A549 (cell line): ENCODE data around the gene ZNF670.
A peak's percentile ranks its signal among the peaks of the same experiment; 100 is the strongest.

Experiments used
- CTCF ChIP-seq: fragments of >200 bp; sonication (Bioruptor Twin); formaldehyde crosslinking; IDR thresholded peaks from 3 replicates; pipeline ENCODE4 v1.5.1; 2016
- JUN ChIP-seq, 2 experiments: fragments of >200 bp; sonication (Bioruptor Twin); formaldehyde crosslinking; IDR thresholded peaks; 2 replicates in 1 of 2; 3 replicates in 1 of 2; pipeline ENCODE4 v1.6.1; 2016 to 2017

DNA sequence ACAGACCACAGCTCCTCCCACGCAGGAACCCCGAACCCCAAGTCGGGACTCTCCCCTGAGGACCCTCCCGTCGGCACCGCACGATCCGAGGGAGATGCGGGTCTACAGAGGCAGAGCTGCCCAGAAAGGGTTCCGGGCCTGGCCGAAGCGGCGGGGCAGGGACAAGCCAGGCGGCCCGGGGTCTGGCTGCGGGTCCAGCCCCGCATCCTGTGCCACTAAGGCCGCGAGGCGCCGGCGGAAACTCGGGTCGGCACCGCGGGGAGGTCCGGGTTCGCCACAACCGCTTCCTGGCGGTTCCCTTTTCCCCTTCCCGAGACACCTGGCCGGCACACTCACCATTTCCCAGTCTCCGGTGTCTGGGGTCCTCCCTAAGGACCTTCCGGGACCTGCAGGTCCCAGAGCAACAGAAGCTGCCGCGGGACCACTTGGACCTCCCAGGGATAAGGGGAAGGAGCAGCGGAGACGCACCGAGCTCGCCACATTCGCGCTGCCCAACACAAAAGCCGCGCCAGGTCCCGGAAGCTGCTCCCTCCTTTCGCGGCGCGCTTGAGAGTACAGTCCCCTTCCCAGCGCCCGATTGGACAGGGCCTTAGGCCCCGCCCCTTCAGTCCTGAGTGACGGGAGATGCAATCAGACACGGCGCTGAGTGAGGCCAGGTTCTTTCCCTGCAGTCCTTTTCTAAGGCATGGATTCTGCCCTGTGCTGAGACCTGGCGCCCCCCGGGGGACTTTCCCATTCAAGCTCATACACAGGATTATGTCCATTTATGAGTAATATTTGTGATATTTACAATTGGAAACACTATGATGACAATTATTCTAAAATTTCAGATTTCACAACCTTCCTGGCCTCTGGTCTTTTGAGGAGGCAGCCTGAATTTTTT lies at the start of gene ZNF670:
- TF ChIP-seq CTCF (no peak; the same call in 2 of the 3 replicates), JUN (IDR thresholded peaks at IDR 0.05) (peak in 1 of 2 experiments; percentile 62; a peak in 1 of 5 replicates)
